Activated CD4-positive, alpha-beta memory T cell treated with anti-CD3 and anti-CD28 coated beads, Interleukin-2, amount 10 ng/mL, durations not matched to agents 7 days and 5 days (primary cell): ENCODE measurements around the gene WNT5A. TPM values are rescaled to one million over a fixed set of nuclear protein-coding genes. Genes with fewer than 3 reads are reported as not detected.

ENCODE experiments used
- CTCF ChIA-PET: fragments of 350-600 bp; sonication (Branson Sonifier 250); formaldehyde crosslinking; loops from one replicate; lab custom pipeline; 2021; ENCODE audit warnings: antibody characterized with exemption, inconsistent platforms; lab: Charles Lee
- POLR2A ChIA-PET: fragments of 350-600 bp; sonication (Branson Sonifier 250); formaldehyde crosslinking; loops from one replicate; lab custom pipeline; 2021; ENCODE audit warnings: antibody characterized with exemption; lab: Charles Lee
- DNase-seq: peaks from one replicate; pipeline ENCODE4 v3.0.0-alpha.2; 2020
- H3K27ac Mint-ChIP-seq: one replicate; pipeline ENCODE4 v1.8.0; 2021; ENCODE audit warnings: mild to moderate bottlenecking, mixed read lengths
- H3K27me3 Mint-ChIP-seq: one replicate; pipeline ENCODE4 v1.8.0; 2021; ENCODE audit warnings: mixed read lengths
- H3K36me3 Mint-ChIP-seq: one replicate; pipeline ENCODE4 v1.8.0; 2021; ENCODE audit warnings: low read depth, mixed read lengths
- H3K4me1 Mint-ChIP-seq: one replicate; pipeline ENCODE4 v1.8.0; 2021; ENCODE audit warnings: mixed read lengths
- H3K4me3 Mint-ChIP-seq: one replicate; pipeline ENCODE4 v1.8.0; 2021; ENCODE audit warnings: mild to moderate bottlenecking, mixed read lengths
- H3K9me3 Mint-ChIP-seq: one replicate; pipeline ENCODE4 v1.8.0; 2021; ENCODE audit warnings: mixed read lengths
- total RNA-seq, 2 experiments: library from RNA; stranded (reverse); gene quantifications; one replicate each; pipeline ENCODE4 v1.2.3, GENCODE V29; 2021

Gene WNT5A
- total RNA-seq, 2 experiments from 2014 or later, result not detected

- H3K27ac Mint-ChIP-seq, result no peak overlapping the region
- peaks cover 72% of the 10 kb centered on the region for H3K27me3 Mint-ChIP-seq
- H3K4me1 Mint-ChIP-seq, result peaks cover 8% of the 10 kb centered on the region
- H3K9me3 Mint-ChIP-seq, result no peaks in the 10 kb centered on the region
- no peak for DNase-seq
- H3K36me3 Mint-ChIP-seq, result no peaks in the 10 kb centered on the region
- POLR2A ChIA-PET, result no interaction called here
- CTCF ChIA-PET, result no interaction called here
- no peak overlapping the region for H3K4me3 Mint-ChIP-seq
Observed at GRCh38 chr3:55482496-55483195, 4.5 kb downstream of the WNT5A start.

- no peaks in the 10 kb centered on the region for H3K9me3 Mint-ChIP-seq
- POLR2A ChIA-PET, result no interaction called here
- no peak overlapping the region for H3K4me3 Mint-ChIP-seq
- CTCF ChIA-PET, result no interaction called here
- no peaks in the 10 kb centered on the region for H3K36me3 Mint-ChIP-seq
- H3K4me1 Mint-ChIP-seq, result peaks cover 5% of the 10 kb centered on the region
- H3K27me3 Mint-ChIP-seq, result peaks cover 64% of the 10 kb centered on the region
- DNase-seq, result no peak
- no peak overlapping the region for H3K27ac Mint-ChIP-seq
Observed at GRCh38 chr3:55481744-55482495, 5.2 kb downstream of the WNT5A start.

GRCh38 chr3:55480911-55481743 is 6.0 kb downstream of the WNT5A start:
- no peaks in the 10 kb centered on the region for H3K36me3 Mint-ChIP-seq
- POLR2A ChIA-PET, result no interaction called here
- H3K4me3 Mint-ChIP-seq, result no peak overlapping the region
- H3K27ac Mint-ChIP-seq, result no peak overlapping the region
- no peaks in the 10 kb centered on the region for H3K4me1 Mint-ChIP-seq
- CTCF ChIA-PET, result no interaction called here
- DNase-seq, result no peak
- peaks cover 57% of the 10 kb centered on the region for H3K27me3 Mint-ChIP-seq
- H3K9me3 Mint-ChIP-seq, result no peaks in the 10 kb centered on the region

GRCh38 chr3:55477306-55478303 is 9.5 kb downstream of the WNT5A start:
- Mint-ChIP-seq H3K9me3 (no peaks in the 10 kb centered on the region), H3K27ac (no peak overlapping the region), H3K36me3 (no peaks in the 10 kb centered on the region), H3K4me3 (no peak overlapping the region), H3K4me1 (no peaks in the 10 kb centered on the region), H3K27me3 (peaks cover 25% of the 10 kb centered on the region)
- DNase-seq, result no peak
- ChIA-PET POLR2A (no interaction called here), CTCF (no interaction called here)

GRCh38 chr3:55476515-55476914 is 10.6 kb downstream of the WNT5A start:
- no peaks in the 10 kb centered on the region for H3K4me1 Mint-ChIP-seq

GRCh38 chr3:55474213-55474632 is 12.9 kb downstream of the WNT5A start:
- POLR2A ChIA-PET, result no interaction called here

More at GRCh38 chr3:55476515-55476914, 10.6 kb downstream of the WNT5A start:
- no peaks in the 10 kb centered on the region for H3K9me3 Mint-ChIP-seq
- H3K27me3 Mint-ChIP-seq, result peaks cover 16% of the 10 kb centered on the region
- H3K36me3 Mint-ChIP-seq, result no peaks in the 10 kb centered on the region
- ChIA-PET CTCF (no interaction called here), POLR2A (no interaction called here)
- H3K27ac Mint-ChIP-seq, result no peak overlapping the region
- H3K4me3 Mint-ChIP-seq, result no peak overlapping the region
- DNase-seq, result no peak

GRCh38 chr3:55473788-55474187 is 13.3 kb downstream of the WNT5A start:
- no peaks in the 10 kb centered on the region for H3K36me3 Mint-ChIP-seq

More at GRCh38 chr3:55474213-55474632, 12.9 kb downstream of the WNT5A start:
- Mint-ChIP-seq H3K27ac (no peak overlapping the region), H3K9me3 (no peaks in the 10 kb centered on the region), H3K27me3 (no peaks in the 10 kb centered on the region), H3K4me3 (no peak overlapping the region), H3K4me1 (no peaks in the 10 kb centered on the region), H3K36me3 (no peaks in the 10 kb centered on the region)
- CTCF ChIA-PET, result no interaction called here
- DNase-seq, result no peak

GRCh38 chr3:55471522-55472280 is 15.4 kb downstream of the WNT5A start:
- ChIA-PET POLR2A (no interaction called here), CTCF (no interaction called here)
- Mint-ChIP-seq H3K27me3 (no peaks in the 10 kb centered on the region), H3K4me1 (no peaks in the 10 kb centered on the region), H3K27ac (no peak overlapping the region), H3K36me3 (no peaks in the 10 kb centered on the region), H3K9me3 (no peaks in the 10 kb centered on the region), H3K4me3 (no peak overlapping the region)
- DNase-seq, result no peak

More at GRCh38 chr3:55473788-55474187, 13.3 kb downstream of the WNT5A start:
- no peaks in the 10 kb centered on the region for H3K9me3 Mint-ChIP-seq
- no peak overlapping the region for H3K27ac Mint-ChIP-seq
- H3K27me3 Mint-ChIP-seq, result no peaks in the 10 kb centered on the region
- ChIA-PET CTCF (no interaction called here), POLR2A (no interaction called here)
- H3K4me3 Mint-ChIP-seq, result no peak overlapping the region
- H3K4me1 Mint-ChIP-seq, result no peaks in the 10 kb centered on the region
- DNase-seq, result no peak

- Mint-ChIP-seq H3K36me3 (no peaks in the 10 kb centered on the region), H3K4me3 (no peak overlapping the region), H3K9me3 (no peaks in the 10 kb centered on the region), H3K27ac (no peak overlapping the region), H3K27me3 (no peaks in the 10 kb centered on the region), H3K4me1 (no peaks in the 10 kb centered on the region)
- no peak for DNase-seq
- ChIA-PET CTCF (no interaction called here), POLR2A (no interaction called here)
Observed at GRCh38 chr3:55471084-55471483, 16.0 kb downstream of the WNT5A start.

- DNase-seq, result no peak
- no peaks in the 10 kb centered on the region for H3K36me3 Mint-ChIP-seq
- ChIA-PET POLR2A (no interaction called here), CTCF (no interaction called here)
- no peak overlapping the region for H3K4me3 Mint-ChIP-seq
- no peaks in the 10 kb centered on the region for H3K27me3 Mint-ChIP-seq
- no peak overlapping the region for H3K27ac Mint-ChIP-seq
- H3K9me3 Mint-ChIP-seq, result no peaks in the 10 kb centered on the region
- H3K4me1 Mint-ChIP-seq, result no peaks in the 10 kb centered on the region
Observed at GRCh38 chr3:55469957-55470526, 17.1 kb downstream of the WNT5A start.

GRCh38 chr3:55468251-55468650 is 18.9 kb downstream of the WNT5A start:
- Mint-ChIP-seq H3K36me3 (no peaks in the 10 kb centered on the region), H3K27me3 (no peaks in the 10 kb centered on the region), H3K4me1 (no peaks in the 10 kb centered on the region), H3K4me3 (no peak overlapping the region), H3K9me3 (no peaks in the 10 kb centered on the region), H3K27ac (no peak overlapping the region)
- ChIA-PET CTCF (no interaction called here), POLR2A (no interaction called here)
- DNase-seq, result no peak
